Measurements from ENCODE around the gene ADNP. TPM values are rescaled to one million over a fixed set of nuclear protein-coding genes. Genes with fewer than 3 reads are reported as not detected.

The ADNP gene
- total RNA-seq, 1 donor from 2014 or later: 132 TPM

DNA sequence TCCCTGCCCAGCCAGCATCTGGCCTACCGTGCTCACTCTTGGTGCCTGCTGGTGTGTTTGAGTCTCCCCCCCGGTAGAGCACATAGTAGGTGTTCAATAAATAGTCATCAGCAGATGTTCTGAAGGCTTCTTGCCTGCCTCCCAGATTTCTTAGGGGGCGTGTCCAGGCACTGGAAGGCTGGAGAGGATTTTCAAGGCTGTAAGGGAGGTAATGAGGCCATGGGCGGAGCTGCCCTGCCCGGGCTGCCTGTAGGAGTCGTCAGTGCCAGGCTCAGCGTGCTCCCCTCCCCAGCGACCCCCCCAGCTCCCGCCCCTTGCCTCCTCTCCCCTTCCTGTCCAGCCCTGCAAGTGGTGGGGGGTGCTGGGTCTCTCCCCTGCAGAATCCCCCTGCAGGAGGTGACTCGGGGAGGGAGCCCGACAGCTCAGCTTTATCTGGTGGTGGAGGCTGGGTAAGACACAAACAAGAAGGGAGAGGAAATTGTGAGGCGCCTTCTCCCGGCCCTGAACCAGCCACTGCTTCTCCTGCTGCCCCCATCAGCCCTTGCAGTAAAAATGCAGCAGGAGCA lies 80.4 kb downstream of the ADNP start:
- Mint-ChIP-seq H3K36me3 (ENCODE audit: low read depth) (no peaks in the 10 kb centered on the region), H3K9me3 (no peaks in the 10 kb centered on the region), H3K4me3 (no peak overlapping the region), H3K27ac (ENCODE audit: unreplicated experiment) (no peak overlapping the region), H3K4me1 (peaks cover 16% of the 10 kb centered on the region), H3K27me3 (ENCODE audit: low read depth) (no peaks in the 10 kb centered on the region)
- no peak for DNase-seq (ENCODE audit: low read depth, low spot score)
- TF ChIP-seq, protein P1, sequence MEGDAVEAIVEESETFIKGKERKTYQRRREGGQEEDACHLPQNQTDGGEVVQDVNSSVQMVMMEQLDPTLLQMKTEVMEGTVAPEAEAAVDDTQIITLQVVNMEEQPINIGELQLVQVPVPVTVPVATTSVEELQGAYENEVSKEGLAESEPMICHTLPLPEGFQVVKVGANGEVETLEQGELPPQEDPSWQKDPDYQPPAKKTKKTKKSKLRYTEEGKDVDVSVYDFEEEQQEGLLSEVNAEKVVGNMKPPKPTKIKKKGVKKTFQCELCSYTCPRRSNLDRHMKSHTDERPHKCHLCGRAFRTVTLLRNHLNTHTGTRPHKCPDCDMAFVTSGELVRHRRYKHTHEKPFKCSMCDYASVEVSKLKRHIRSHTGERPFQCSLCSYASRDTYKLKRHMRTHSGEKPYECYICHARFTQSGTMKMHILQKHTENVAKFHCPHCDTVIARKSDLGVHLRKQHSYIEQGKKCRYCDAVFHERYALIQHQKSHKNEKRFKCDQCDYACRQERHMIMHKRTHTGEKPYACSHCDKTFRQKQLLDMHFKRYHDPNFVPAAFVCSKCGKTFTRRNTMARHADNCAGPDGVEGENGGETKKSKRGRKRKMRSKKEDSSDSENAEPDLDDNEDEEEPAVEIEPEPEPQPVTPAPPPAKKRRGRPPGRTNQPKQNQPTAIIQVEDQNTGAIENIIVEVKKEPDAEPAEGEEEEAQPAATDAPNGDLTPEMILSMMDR (conservative IDR thresholded peaks at IDR 0.05): no peak

DNA sequence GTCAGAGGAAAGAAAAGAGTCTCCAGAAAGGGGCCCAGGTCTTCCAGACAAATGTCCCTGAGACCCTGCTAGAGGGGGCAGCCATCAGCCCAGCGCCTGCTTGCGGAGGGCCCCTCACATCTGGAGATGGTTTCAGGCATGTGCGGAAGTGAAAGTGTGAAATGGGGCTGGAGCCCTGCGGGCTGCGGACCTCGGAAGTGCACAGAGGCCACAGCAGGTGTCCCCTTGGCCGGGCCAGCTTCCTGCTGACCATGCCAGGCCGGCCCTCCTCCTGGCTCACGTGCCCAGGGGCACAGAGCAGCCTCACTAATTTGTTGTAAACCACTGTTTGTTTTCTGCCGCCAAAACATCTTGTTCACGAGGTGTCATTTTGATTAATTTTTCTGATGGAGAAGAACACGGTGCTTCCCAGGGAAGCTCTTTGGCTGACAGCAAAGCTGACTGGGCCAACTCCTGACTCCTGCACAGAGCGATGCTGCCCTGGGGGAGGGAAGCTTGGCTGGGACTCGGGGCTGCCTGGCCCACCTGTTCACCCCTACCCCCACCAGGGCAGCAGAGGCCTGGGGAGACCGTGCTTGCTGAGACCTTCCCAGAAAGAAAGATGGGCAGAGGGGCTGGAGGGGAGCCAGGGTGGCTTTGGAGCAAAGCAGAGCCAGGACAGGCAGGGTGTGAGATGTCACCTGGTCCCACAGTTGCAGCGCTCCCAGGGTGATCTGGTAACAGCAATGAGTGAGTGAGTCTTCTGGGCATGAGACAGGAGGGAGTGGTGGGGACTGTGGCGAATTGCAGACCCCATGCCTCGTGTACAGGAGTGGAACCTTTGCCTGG lies 82.2 kb downstream of the ADNP start:
- Mint-ChIP-seq H3K4me3 (no peak overlapping the region), H3K27ac (ENCODE audit: unreplicated experiment) (no peak overlapping the region), H3K4me1 (peaks cover 16% of the 10 kb centered on the region), H3K27me3 (ENCODE audit: low read depth) (no peaks in the 10 kb centered on the region), H3K36me3 (ENCODE audit: low read depth) (no peaks in the 10 kb centered on the region), H3K9me3 (no peaks in the 10 kb centered on the region)
- TF ChIP-seq, protein P1 (conservative IDR thresholded peaks at IDR 0.05): no peak
- no peak for DNase-seq (ENCODE audit: low read depth, low spot score)

DNA sequence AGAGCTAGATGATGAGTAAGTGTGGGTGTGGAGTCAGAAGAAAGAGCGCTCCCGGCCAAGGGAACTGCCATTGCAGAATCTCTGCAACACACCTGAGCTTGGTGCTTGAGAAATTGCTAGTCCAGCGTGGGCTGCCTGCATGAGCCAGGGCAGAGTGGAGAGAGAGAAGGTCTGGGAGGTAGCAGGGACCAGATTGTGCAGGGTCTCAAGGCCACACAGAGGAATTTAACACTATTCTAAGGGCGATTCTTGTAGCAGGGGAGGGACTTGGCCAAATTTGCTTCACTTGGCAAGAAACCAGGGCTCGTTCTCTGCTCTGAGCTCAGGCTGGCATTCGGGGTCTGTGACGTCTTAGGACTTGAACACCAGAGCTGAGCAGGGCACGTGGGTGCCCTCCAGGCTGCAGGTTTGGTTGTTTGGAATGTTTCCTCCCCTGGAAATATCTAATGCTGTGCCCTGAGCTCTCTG lies 82.9 kb downstream of the ADNP start:
- Mint-ChIP-seq H3K4me1 (peaks cover 16% of the 10 kb centered on the region), H3K4me3 (no peak overlapping the region), H3K9me3 (no peaks in the 10 kb centered on the region), H3K36me3 (ENCODE audit: low read depth) (no peaks in the 10 kb centered on the region), H3K27ac (ENCODE audit: unreplicated experiment) (peak overlapping the region; percentile 75), H3K27me3 (ENCODE audit: low read depth) (no peaks in the 10 kb centered on the region)
- TF ChIP-seq, protein P1 (conservative IDR thresholded peaks at IDR 0.05): no peak
- DNase-seq (ENCODE audit: low read depth, low spot score): no peak

DNA sequence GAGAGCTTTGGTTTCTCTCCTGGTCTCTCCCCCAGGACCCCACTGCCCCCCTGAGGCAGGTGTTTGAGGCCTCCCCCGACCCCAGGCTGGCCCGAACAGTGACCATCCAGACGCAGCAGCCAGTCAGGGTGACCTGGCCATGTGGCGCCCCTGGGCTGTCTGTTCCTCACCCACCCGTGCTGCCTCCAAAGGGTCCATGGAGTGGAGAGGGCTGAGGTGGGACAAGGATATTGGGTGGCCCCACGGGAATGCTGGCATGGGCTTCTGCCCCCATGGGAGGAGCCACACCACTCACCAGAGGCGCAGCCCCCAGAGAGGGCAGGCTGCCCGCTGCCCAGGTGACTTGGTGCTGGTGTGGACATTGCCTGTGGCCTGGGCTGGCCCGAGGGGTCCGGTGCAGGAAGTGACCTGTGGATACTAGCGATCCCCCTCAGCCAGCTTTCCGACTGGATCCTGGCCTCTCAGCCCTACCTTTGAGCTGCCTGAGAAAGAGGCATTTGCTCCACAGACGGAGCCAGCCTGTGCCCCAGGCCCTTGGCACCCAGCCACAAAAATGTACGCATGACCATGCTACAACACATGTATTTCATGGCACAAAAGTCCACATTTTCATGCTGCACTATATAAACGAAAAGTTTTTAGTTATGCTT lies 85.5 kb downstream of the ADNP start:
- Mint-ChIP-seq H3K27me3 (ENCODE audit: low read depth) (no peaks in the 10 kb centered on the region), H3K27ac (ENCODE audit: unreplicated experiment) (no peak overlapping the region), H3K4me1 (peaks cover 16% of the 10 kb centered on the region), H3K4me3 (no peak overlapping the region), H3K36me3 (ENCODE audit: low read depth) (no peaks in the 10 kb centered on the region), H3K9me3 (no peaks in the 10 kb centered on the region)
- no peak for DNase-seq (ENCODE audit: low read depth, low spot score)
- TF ChIP-seq, protein P1 (conservative IDR thresholded peaks at IDR 0.05): no peak

DNA sequence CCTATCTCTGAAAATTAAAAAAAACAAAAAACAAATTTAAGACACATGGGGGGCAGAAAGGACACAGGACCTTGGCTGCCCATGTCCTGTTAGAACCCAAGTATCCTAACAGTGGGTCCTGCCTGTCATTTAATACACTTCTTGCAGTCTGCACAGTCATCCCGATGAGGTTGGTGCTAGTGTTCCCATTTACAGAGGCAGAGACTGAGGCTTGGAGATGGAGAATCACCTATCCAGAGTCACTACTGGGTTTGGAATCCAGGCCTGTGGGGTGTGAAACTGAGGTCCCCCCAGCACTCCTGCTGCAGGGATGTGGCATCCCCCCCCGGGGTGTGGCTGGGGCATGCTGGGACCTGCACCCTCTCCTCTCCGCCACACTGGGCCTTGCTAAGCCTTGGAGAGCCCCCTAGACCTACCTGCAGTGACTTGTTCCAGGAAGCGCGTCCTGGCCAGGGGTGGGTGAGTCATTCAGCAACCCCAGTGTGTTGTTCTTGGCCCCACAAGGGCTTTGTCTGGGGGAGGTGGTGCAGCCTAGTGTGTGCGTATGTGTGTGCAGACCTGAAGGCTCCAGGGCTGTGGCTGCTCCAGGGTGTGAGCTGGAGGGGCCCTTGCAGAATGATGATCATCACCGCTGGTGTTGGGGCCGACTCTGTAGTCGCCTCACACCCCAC lies 86.7 kb downstream of the ADNP start:
- H3K9me3 Mint-ChIP-seq: no peaks in the 10 kb centered on the region
- H3K27me3 Mint-ChIP-seq (ENCODE audit: low read depth): no peaks in the 10 kb centered on the region
- DNase-seq (ENCODE audit: low read depth, low spot score): no peak
- H3K27ac Mint-ChIP-seq (ENCODE audit: unreplicated experiment): no peak overlapping the region
- no peaks in the 10 kb centered on the region for H3K36me3 Mint-ChIP-seq (ENCODE audit: low read depth)
- H3K4me1 Mint-ChIP-seq: peaks cover 12% of the 10 kb centered on the region
- no peak overlapping the region for H3K4me3 Mint-ChIP-seq
- TF ChIP-seq, protein P1 (conservative IDR thresholded peaks at IDR 0.05): no peak
